Suprapubic skin (tissue), 3 donors: Measurements from ENCODE around the gene BORCS5.

Experiments used
- POLR2AphosphoS5 ChIP-seq, 3 donors: sonication (generic); formaldehyde crosslinking; IDR thresholded peaks; one replicate each; pipeline ENCODE4 v1.6.1; 2017; ENCODE audit warnings: antibody characterized with exemption in 3 of 3
- TF ChIP-seq, protein P1 (sequence below), 2 donors: fragments of 200-600 bp in 1 of 2; fragments of 450-650 bp in 1 of 2; sonication (generic) in 1 of 2; IDR thresholded peaks; one replicate each; pipeline ENCODE4 v1.5.1; 2016 to 2019; ENCODE audit warnings: antibody characterized with exemption in 2 of 2, mild to moderate bottlenecking in 1 of 2, moderate library complexity in 1 of 2

DNA sequence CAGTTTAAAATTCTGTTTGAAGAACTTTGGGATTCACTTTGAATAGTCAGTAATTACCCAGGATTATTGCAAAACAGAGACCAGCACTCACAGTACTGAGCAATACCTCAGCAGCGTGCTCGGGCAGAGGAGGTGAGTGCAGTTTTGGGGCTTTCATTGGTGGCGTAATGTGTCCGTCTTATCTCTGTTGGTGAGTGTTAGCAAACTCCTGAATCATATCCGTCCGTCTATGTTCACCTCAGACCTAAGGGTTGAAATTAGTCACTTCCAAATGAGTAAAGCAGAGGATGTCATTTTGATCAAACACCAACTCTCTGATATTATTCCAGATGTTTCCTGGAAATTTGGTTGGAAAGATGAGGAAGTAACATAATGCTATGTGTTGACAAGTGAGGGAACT lies 82.8 kb downstream of the BORCS5 start:
- TF ChIP-seq, protein P1, sequence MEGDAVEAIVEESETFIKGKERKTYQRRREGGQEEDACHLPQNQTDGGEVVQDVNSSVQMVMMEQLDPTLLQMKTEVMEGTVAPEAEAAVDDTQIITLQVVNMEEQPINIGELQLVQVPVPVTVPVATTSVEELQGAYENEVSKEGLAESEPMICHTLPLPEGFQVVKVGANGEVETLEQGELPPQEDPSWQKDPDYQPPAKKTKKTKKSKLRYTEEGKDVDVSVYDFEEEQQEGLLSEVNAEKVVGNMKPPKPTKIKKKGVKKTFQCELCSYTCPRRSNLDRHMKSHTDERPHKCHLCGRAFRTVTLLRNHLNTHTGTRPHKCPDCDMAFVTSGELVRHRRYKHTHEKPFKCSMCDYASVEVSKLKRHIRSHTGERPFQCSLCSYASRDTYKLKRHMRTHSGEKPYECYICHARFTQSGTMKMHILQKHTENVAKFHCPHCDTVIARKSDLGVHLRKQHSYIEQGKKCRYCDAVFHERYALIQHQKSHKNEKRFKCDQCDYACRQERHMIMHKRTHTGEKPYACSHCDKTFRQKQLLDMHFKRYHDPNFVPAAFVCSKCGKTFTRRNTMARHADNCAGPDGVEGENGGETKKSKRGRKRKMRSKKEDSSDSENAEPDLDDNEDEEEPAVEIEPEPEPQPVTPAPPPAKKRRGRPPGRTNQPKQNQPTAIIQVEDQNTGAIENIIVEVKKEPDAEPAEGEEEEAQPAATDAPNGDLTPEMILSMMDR (IDR thresholded peaks at IDR 0.05), result no peak
- no peak for TF ChIP-seq POLR2AphosphoS5 (IDR thresholded peaks at IDR 0.05)
